ENCODE measurements around the gene ZNF385B. TPM values are rescaled to one million over a fixed set of nuclear protein-coding genes. Genes with fewer than 3 reads are reported as not detected.

Gene ZNF385B
- total RNA-seq, 3 donors from 2014 or later (not counting 1 experiment from before 2014, with no cell fraction given): 0.54 TPM; not detected in 2

- Histone ChIP-seq H3K36me3 (ENCODE audit: control insufficient read depth, insufficient read depth, low read length) (no peaks in the 10 kb centered on the region), H3K9me3 (ENCODE audit: control insufficient read depth, insufficient read depth, low read length) (no peaks in the 10 kb centered on the region), H3K27ac (ENCODE audit: low read length) (no peak overlapping the region), H3K4me1 (ENCODE audit: control insufficient read depth, insufficient read depth, low read length) (no peaks in the 10 kb centered on the region), H3K4me3 (ENCODE audit: low read length) (no peak overlapping the region), H3K27me3 (ENCODE audit: control insufficient read depth, insufficient read depth, low read length) (peaks cover 2% of the 10 kb centered on the region)
- ATAC-seq (no peak), DNase-seq (no peak)
- H3K4me1 Mint-ChIP-seq: no peaks in the 10 kb centered on the region
- intact Hi-C loops (cut with micrococcal nuclease): no loop called here
- H3K9me3 Mint-ChIP-seq: no peaks in the 10 kb centered on the region
- 60% methylated on average over 1 of the region's 1 CpG for WGBS (ENCODE audit: insufficient coverage)
- TF ChIP-seq, protein P1, sequence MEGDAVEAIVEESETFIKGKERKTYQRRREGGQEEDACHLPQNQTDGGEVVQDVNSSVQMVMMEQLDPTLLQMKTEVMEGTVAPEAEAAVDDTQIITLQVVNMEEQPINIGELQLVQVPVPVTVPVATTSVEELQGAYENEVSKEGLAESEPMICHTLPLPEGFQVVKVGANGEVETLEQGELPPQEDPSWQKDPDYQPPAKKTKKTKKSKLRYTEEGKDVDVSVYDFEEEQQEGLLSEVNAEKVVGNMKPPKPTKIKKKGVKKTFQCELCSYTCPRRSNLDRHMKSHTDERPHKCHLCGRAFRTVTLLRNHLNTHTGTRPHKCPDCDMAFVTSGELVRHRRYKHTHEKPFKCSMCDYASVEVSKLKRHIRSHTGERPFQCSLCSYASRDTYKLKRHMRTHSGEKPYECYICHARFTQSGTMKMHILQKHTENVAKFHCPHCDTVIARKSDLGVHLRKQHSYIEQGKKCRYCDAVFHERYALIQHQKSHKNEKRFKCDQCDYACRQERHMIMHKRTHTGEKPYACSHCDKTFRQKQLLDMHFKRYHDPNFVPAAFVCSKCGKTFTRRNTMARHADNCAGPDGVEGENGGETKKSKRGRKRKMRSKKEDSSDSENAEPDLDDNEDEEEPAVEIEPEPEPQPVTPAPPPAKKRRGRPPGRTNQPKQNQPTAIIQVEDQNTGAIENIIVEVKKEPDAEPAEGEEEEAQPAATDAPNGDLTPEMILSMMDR (IDR thresholded peaks at IDR 0.05): no peak
- H3K36me3 Mint-ChIP-seq: no peaks in the 10 kb centered on the region
- no peak overlapping the region for H3K27ac Mint-ChIP-seq
- H3K27me3 Mint-ChIP-seq (ENCODE audit: low read depth in 2 of 2): no peaks in the 10 kb centered on the region
- no peak overlapping the region for H3K4me3 Mint-ChIP-seq
These were observed 112.2 kb downstream of the ZNF385B start for GRCh38 chr2:179749210-179749609.

- WGBS (ENCODE audit: insufficient coverage): 96% methylated on average over 5 of the region's 5 CpGs
- TF ChIP-seq, protein P1 (IDR thresholded peaks at IDR 0.05): no peak
- DNase-seq (no peak), ATAC-seq (no peak)
- Histone ChIP-seq H3K27ac (ENCODE audit: low read length) (no peak overlapping the region), H3K9me3 (ENCODE audit: control insufficient read depth, insufficient read depth, low read length) (no peaks in the 10 kb centered on the region), H3K4me1 (ENCODE audit: control insufficient read depth, insufficient read depth, low read length) (no peaks in the 10 kb centered on the region), H3K27me3 (ENCODE audit: control insufficient read depth, insufficient read depth, low read length) (peaks cover 2% of the 10 kb centered on the region), H3K36me3 (ENCODE audit: control insufficient read depth, insufficient read depth, low read length) (no peaks in the 10 kb centered on the region), H3K4me3 (ENCODE audit: low read length) (no peak overlapping the region)
- H3K9me3 Mint-ChIP-seq: no peaks in the 10 kb centered on the region
- intact Hi-C loops (cut with micrococcal nuclease): no loop called here
- H3K27ac Mint-ChIP-seq: no peak overlapping the region
- H3K4me3 Mint-ChIP-seq: no peak overlapping the region
- no peaks in the 10 kb centered on the region for H3K36me3 Mint-ChIP-seq
- no peaks in the 10 kb centered on the region for H3K4me1 Mint-ChIP-seq
- no peaks in the 10 kb centered on the region for H3K27me3 Mint-ChIP-seq (ENCODE audit: low read depth in 2 of 2)
These were observed 114.4 kb downstream of the ZNF385B start for GRCh38 chr2:179746981-179747380.

DNA sequence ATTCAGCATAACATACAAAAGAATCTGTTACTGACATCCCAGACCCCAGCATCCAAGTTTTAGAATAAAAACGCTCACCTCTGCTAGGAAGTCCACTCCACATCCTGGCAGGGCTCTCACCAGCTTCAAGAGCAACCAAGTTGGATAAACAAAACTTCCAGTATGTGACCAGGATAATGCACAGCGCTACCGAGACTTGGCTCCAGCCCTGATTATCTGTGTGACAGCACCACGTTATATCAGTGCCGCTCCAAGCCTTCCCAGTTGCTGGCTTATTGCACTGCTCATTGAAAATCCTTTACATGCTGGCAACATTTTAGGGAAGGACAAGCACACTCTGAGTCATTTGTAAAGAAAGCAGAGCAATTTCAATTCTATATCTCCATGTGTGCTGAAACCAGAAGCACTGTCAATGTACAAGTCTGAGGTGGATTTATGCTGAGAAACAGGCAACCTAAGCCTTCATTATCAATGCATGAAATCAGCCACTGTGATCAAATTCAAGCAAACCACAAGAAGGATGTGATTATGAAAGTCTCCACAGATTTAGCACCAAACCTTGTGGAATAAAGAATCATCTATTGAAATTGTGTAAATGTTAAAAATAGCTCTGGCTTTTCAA is 115.7 kb downstream of the ZNF385B start:
- Mint-ChIP-seq H3K27ac (no peak overlapping the region), H3K4me3 (no peak overlapping the region), H3K27me3 (ENCODE audit: low read depth in 2 of 2) (no peaks in the 10 kb centered on the region), H3K9me3 (no peaks in the 10 kb centered on the region), H3K4me1 (no peaks in the 10 kb centered on the region), H3K36me3 (no peaks in the 10 kb centered on the region)
- Histone ChIP-seq H3K4me3 (ENCODE audit: low read length) (no peak overlapping the region), H3K27ac (ENCODE audit: low read length) (no peak overlapping the region), H3K36me3 (ENCODE audit: control insufficient read depth, insufficient read depth, low read length) (no peaks in the 10 kb centered on the region), H3K27me3 (ENCODE audit: control insufficient read depth, insufficient read depth, low read length) (peaks cover 2% of the 10 kb centered on the region), H3K9me3 (ENCODE audit: control insufficient read depth, insufficient read depth, low read length) (no peaks in the 10 kb centered on the region), H3K4me1 (ENCODE audit: control insufficient read depth, insufficient read depth, low read length) (no peaks in the 10 kb centered on the region)
- WGBS (ENCODE audit: insufficient coverage): 77% methylated on average over 5 of the region's 5 CpGs
- intact Hi-C loops (cut with micrococcal nuclease): no loop called here
- DNase-seq: no peak
- no peak for ATAC-seq
- TF ChIP-seq, protein P1 (IDR thresholded peaks at IDR 0.05): no peak

- peaks cover 4% of the 10 kb centered on the region for H3K27me3 ChIP-seq (ENCODE audit: control insufficient read depth, insufficient read depth, low read length)
- H3K4me1 ChIP-seq (ENCODE audit: control insufficient read depth, insufficient read depth, low read length): no peaks in the 10 kb centered on the region
- DNase-seq (no peak), ATAC-seq (no peak)
- Mint-ChIP-seq H3K27me3 (ENCODE audit: low read depth in 2 of 2) (no peaks in the 10 kb centered on the region), H3K4me1 (no peaks in the 10 kb centered on the region), H3K9me3 (no peaks in the 10 kb centered on the region), H3K4me3 (no peak overlapping the region), H3K36me3 (no peaks in the 10 kb centered on the region), H3K27ac (no peak overlapping the region)
- TF ChIP-seq, protein P1 (IDR thresholded peaks at IDR 0.05): no peak
- intact Hi-C loops (cut with micrococcal nuclease): no loop called here
- 80% methylated on average over 5 of the region's 5 CpGs for WGBS (ENCODE audit: insufficient coverage)
- H3K27ac ChIP-seq (ENCODE audit: low read length): no peak overlapping the region
- H3K9me3 ChIP-seq (ENCODE audit: control insufficient read depth, insufficient read depth, low read length): no peaks in the 10 kb centered on the region
- no peak overlapping the region for H3K4me3 ChIP-seq (ENCODE audit: low read length)
- no peaks in the 10 kb centered on the region for H3K36me3 ChIP-seq (ENCODE audit: control insufficient read depth, insufficient read depth, low read length)
These were observed 117.0 kb downstream of the ZNF385B start for GRCh38 chr2:179744401-179744800.
